NCI-H748 treated with DMSO at 0.1 percent for 48 hours (cell line): ENCODE data around the gene COPE.
"Not testable (repeated sequence)": the region's sequence is repeated elsewhere in the genome, so short reads cannot be mapped to it uniquely, and the experiment has no call there.

ENCODE experiments used
- DNase-seq: peaks from one replicate; lab custom pipeline; 2025; lab: John Stamatoyannopoulos, UW

Gene COPE

DNA sequence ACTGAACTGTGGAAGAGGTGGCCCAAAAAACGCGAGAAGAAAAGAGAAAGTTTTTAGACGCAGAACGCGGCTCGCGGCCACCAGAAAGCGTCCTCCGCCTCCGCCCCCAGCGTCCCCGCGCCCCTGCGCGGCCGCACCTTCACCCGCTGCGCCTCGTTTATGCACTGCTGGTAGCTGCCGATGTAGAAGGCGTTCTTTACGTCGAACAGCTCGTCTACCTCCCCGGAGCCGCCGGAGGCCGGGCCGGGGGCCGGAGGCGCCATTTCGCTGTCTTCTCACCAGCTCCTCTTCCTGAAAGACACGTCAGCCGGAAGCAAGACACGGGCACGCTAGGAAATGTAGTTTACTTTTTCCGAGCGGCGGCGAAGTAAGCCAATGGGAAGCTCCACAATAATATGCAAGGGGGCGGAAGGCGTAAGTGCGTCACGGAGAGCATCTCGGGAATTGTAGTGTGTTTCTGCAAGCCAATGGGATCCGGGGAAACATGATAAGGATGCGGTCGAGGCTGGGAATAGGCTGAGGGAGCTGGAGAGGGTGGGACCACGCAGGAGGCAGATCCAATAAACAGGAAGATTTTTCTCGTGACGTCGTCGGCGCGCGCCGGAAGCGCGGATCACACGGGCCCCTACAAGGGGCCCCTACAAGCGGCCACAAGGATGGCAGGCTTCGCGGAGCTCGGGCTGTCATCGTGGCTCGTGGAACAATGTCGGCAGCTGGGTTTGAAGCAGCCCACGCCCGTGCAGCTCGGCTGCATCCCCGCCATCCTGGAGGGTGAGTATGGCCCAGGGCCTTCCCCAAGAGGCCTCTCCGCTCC is at the start of gene COPE, which contains the start of gene DDX49:
Gene COPE, minus strand, starts transcription at position 302 of the 814 bp plus-strand sequence. Its CDS starts 39 bp downstream, at position 263.
Gene DDX49, plus strand, starts transcription at position 630 of the 814 bp plus-strand sequence. Its CDS starts 27 bp downstream, at position 657.
- DNase-seq, result peak; percentile 96

DNA sequence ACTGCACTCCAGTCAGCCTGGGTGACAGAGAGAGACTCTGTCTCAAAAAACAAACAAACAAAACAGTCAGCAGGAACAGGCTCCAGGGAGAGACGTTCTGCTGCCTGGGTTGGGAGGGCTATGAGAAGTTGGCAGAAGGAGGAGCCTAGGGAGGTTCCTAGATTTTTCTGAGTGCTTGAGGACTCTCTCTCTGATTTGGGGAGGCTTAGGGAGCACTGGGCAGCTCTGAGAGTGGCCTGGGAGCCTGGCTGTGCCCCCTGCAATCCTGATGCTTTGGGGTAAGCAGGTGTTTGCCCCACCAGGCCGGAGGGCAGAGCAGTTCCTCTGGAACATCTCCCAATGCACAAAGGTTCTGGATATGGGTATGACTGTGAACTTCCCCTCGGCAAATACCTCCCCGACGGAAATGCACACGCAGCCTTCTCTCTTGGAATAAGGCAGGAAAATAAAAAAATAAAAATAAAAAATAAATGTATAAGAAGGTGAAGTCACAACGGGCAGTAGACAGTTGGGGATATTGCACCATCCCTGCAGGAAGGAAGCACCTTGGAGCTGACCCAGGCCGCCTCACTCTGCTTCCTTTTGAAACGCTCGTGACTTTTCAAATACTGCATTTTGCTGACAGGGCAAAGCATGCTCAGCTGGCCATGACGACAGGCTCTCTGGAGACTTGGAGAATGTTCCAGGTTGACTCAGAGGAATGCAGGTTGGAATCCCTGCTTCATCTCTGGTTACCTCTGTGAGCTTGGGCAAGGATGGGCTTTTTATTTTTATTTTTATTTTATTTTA is 48.4 kb upstream of the COPE start:
- DNase-seq, result no peak

GRCh38 chr19:18966307-18966706 is 47.1 kb upstream of the COPE start:
- DNase-seq, result no peak

DNA sequence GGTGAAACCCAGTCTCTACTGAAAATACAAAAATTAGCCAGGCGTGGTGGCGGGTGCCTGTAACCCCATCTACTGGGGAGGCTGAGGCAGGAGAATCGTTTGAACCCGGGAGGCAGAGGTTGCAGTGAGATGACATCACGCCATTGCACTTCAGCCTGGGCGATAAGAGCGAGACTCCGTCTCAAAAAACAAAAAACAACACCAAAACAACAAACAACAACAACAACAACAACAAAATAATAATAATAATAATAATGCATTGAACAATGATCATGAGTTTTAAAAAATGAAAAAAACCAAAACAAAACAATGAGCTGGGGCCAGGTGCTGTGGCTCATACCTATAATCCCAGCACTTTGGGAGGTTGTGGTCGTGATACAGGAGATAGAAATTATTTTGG is 44.9 kb upstream of the COPE start:
- DNase-seq, result no peak

GRCh38 chr19:18961767-18962620 is 42.8 kb upstream of the COPE start:
- DNase-seq, result peak; percentile 9

DNA sequence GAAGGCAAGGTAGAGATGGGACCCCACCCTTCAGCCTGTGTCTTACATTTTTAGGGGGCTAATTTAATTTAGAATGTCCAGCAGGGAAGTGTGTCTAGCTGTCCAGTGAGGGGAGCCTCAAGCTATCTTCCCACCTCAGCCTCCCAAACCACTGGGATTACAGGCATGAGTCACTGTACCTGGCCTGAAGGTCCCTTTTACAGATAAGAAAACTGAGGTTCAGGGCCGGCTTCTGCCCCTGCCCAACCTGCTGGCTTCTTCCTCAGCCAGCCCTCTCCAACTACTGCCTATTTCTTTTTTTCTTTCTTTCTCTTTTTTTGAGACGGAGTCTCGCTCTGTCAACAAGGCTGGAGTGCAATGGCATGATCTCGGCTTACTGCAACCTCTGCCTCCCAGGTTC is 41.2 kb upstream of the COPE start:
- no peak for DNase-seq

- no peak for DNase-seq
These were observed 35.9 kb upstream of the COPE start for GRCh38 chr19:18955042-18955441.

- no peak for DNase-seq
These were observed 34.9 kb upstream of the COPE start for GRCh38 chr19:18954094-18954493.

- DNase-seq, result not testable (repeated sequence)
These were observed 33.3 kb upstream of the COPE start for GRCh38 chr19:18952364-18953003.

- DNase-seq, result no peak
These were observed 32.6 kb upstream of the COPE start for GRCh38 chr19:18951721-18952281.

- no peak for DNase-seq
These were observed 30.7 kb upstream of the COPE start for GRCh38 chr19:18949858-18950257.

- DNase-seq, result no peak
These were observed 29.8 kb upstream of the COPE start for GRCh38 chr19:18948976-18949356.

GRCh38 chr19:18948075-18948975 is 29.1 kb upstream of the COPE start:
- DNase-seq, result no peak

GRCh38 chr19:18946918-18947317 is 27.7 kb upstream of the COPE start:
- no peak for DNase-seq

GRCh38 chr19:18946335-18946734 is 27.1 kb upstream of the COPE start:
- DNase-seq, result no peak

DNA sequence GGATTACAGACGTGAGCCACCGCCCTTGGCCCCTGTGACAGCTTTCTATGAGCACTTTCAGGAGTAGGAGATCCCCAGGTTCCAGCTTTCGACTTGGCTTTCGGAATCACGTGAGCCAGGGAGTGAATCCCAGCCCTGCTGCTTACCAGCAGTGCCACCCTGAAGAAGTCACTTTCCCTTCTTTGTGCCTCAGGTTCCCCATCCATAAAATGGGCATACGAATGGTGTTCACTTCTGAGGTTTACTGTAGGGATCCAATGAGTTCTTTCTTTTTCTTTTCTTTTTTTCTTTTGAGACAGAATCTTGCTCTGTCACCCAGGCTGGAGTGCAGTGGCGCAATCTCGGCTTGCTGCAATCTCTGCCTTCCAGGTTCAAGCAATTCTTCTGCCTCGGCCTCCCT is 26.1 kb upstream of the COPE start:
- no peak for DNase-seq

DNA sequence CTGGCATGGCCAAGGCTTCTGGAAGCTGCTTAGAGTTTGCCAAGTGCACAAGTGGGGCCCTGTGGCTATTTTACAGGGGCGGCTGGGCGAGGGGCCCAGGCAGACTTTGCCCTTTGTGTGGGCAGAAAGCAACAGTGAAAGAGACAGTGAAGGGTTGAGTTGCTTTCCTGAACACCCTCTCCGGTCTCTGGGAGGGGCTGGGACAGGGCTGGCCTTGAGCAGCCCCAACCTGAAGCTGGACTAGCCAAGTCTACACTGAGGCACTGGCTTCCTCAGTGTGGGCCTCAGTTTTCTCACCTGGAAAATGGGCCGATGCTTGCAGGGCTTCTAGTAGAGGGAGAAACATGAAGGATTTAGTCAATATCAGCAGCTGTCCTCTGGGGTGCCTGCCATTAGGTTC is 24.3 kb upstream of the COPE start:
- DNase-seq, result no peak

DNA sequence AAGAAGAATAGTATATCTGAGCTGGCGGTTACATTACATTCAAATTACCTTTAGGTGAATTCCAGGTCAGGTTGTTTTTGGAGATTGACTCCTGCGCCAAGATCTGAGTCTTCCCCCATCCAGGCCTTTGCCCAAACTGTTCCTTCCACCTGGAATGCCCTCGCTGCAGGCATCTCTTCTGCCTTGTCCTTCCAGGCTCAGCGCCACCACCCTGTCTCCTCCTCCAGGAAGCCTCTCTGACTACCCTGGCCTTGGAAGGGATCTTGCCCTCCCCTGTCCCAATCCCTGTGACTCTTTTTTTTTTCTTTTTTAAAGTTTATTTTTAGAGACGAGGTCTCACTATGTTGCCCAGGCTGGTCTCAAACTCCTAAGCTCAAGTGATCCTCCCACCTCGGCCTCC is 23.5 kb upstream of the COPE start:
- no peak for DNase-seq

DNA sequence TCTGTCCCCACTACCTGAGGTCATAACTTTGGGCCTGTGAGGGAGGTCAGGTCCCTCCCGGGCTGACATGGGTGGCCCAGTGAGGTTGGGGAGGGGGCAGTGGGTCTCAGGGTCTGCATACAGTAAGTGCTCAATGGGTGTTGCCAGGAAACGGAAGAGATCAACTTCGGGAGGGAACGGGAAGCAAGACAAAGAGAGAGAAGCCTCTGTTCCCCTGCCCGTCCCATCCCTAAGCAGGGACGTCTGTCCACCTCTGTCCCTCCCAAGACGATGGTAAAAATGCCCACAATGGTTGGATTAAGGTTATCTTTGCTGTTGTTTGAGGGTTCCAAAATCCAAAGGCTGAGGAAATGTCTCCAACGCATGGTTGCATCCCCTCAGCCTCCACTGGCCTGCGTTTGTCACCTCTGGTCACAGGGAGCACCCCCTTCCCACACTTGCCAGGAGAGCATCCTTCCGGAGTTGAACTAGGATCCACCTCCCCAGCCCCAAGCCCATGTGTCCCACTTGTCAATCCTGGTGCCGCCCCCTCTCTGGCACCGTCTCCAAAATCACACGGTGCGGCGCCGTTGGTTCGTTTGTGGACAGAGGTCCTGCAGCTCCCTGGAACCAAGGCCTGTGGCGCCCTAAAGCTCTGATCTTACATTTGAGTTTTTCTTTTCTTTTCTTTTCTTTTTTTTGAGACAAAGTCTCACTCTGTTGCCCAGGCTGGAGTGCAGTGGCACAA is 22.6 kb upstream of the COPE start:
- DNase-seq, result no peak
